Cardiac fibroblast (primary cell): Measurements from ENCODE around the gene COX5B.
A peak's percentile ranks its signal among the peaks of the same experiment; 100 is the strongest.

Experiments
- DNase-seq, 2 donors: peaks; one replicate each; pipeline versions ENCODE4 v3.0.0 to v3.0.0-alpha.2; 2010; ENCODE audit warnings: low read depth in 2 of 2
- H3K4me3 ChIP-seq, 2 donors: replicated peaks in 1 of 2; 1 replicate in 1 of 2; 2 replicates in 1 of 2; pipeline ENCODE4 v1.5.1; 2011; ENCODE audit warnings: low read depth in 2 of 2, low read length in 2 of 2, mild to moderate bottlenecking in 2 of 2, moderate library complexity in 1 of 2
- TF ChIP-seq, protein P1 (sequence below): IDR thresholded peaks from one replicate; pipeline ENCODE4 v1.5.1; 2011; ENCODE audit warnings: low read depth, mild to moderate bottlenecking, low read length, inconsistent platforms

The COX5B gene

DNA sequence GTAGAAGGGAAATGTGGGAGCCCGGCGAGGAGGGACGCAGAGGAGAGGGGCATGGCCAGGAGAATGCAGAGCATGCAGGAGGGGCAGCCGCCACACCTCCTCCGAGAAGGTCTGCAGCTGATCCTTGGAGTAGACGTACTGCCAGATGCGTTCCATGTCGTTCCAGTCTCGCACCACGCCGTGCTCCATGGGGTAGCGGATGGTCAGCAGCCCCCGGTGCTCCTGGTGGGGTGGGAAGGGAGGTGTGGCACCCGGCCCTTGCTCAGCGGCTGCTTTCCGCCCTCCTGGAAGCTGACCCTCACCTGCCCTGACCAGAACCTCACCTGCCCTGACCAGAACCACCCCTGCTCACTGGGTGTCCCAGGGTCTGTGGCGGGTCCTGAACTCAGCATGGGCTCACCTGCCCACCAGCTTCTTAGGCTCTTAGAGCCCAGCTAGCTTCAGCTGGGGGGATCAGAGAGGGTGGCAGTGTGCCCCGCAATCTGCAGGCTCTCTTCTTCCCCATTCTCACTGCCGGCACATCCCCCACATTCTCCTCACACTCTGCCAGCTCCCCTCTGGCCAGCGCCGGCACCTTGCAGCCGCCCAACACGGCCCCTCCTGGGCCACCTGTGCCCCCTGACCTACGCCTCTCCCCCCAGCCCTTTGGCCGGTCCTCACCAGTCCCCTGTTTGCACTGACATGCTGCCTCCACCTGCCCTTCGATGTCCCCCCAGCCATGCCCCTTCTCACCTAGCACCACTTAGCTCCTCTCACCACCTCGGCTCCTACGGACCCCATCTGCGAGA is 13.6 kb downstream of the COX5B start:
- H3K4me3 ChIP-seq, result no peak overlapping the region
- no peak for DNase-seq
- TF ChIP-seq, protein P1, sequence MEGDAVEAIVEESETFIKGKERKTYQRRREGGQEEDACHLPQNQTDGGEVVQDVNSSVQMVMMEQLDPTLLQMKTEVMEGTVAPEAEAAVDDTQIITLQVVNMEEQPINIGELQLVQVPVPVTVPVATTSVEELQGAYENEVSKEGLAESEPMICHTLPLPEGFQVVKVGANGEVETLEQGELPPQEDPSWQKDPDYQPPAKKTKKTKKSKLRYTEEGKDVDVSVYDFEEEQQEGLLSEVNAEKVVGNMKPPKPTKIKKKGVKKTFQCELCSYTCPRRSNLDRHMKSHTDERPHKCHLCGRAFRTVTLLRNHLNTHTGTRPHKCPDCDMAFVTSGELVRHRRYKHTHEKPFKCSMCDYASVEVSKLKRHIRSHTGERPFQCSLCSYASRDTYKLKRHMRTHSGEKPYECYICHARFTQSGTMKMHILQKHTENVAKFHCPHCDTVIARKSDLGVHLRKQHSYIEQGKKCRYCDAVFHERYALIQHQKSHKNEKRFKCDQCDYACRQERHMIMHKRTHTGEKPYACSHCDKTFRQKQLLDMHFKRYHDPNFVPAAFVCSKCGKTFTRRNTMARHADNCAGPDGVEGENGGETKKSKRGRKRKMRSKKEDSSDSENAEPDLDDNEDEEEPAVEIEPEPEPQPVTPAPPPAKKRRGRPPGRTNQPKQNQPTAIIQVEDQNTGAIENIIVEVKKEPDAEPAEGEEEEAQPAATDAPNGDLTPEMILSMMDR, result no peak

DNA sequence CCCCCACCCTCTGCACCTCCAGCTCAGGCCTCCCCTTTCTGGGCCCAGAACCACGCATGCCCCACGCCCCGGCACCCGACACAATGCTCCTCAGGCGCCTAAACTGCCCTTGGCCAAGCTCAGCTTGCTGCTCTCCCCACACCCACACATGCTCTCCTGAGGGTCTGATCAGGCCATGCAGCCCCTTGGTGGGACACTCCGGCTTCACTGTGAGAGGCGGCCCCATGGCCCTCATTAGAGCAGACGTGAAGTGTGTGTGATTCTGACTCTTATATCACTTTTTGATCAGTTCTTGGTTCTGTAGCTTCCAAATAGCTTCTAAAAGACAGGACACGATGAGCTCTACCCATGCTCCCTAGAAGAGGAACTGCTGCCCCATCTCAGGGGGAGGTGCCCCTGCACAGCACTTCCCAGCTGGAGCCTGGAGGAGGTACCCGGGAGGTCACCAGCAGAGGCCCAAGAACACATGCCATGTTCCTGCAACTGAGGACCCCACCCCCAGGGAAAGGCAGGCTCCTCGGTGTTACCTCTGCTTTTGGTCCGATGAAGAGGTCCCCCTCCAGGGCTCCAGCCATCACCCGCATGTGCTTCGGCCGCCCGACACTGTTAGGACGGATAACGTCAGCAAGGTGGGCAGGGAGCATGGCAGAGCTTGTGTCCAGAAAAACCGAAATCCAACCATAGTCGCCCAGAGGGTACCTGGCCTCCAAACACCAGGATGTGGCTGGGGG is 14.3 kb downstream of the COX5B start:
- TF ChIP-seq, protein P1, result no peak
- H3K4me3 ChIP-seq, result no peak overlapping the region
- no peak for DNase-seq

DNA sequence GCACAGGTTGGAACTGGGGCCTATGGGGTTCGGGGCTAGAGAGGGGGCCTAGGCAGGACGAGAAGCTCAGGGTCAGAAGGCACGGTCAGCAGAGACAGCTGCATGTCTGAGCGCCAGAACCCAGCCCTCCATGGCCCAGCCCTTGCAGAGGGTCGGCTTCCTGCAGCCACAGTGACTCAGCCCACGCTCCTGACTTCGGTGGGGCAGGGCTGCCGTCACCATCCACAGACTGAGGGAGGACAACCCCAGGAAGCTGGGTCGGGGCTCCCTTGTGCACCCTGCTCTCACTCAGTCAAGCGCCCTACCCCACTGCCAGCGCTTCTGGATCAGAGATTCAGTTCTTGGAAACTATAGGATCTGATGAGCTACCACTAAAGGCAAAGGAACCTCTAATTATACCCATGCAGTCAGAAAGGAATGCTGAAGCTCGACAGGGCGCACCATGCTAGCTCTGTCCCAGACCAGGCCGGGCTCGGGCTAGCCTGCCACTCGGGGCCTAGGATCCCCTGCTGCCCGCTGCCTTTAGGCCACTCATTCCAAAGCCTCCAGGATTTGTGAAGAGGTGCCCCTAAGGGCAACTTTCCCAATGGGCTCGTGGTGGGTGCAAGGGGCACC is 15.0 kb downstream of the COX5B start:
- peak; percentile 13 to 18 for DNase-seq
- no peak overlapping the region for H3K4me3 ChIP-seq
- TF ChIP-seq, protein P1, result no peak

DNA sequence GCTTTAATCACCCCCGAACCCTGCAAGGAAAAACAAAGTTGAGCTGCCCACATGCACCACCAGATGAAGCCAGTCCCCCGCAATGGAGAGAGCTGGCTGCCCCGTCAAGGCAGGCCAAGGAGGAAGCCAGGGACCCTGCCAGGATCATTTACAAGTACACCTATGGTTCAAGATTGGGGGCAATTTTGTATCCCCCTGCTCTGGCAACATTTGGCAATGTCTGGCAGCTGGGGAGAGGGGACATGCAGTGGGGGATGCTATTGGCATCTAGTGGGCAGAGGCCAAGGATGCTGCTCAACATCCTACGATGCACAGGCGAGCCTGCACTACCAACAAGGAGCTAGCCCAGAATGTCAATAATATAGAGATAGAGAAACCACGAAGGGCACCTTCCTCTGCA is 16.1 kb downstream of the COX5B start:
- TF ChIP-seq, protein P1, result no peak
- no peak for DNase-seq
- H3K4me3 ChIP-seq, result peak overlapping the region in 1 of 2 donors; percentile 75

DNA sequence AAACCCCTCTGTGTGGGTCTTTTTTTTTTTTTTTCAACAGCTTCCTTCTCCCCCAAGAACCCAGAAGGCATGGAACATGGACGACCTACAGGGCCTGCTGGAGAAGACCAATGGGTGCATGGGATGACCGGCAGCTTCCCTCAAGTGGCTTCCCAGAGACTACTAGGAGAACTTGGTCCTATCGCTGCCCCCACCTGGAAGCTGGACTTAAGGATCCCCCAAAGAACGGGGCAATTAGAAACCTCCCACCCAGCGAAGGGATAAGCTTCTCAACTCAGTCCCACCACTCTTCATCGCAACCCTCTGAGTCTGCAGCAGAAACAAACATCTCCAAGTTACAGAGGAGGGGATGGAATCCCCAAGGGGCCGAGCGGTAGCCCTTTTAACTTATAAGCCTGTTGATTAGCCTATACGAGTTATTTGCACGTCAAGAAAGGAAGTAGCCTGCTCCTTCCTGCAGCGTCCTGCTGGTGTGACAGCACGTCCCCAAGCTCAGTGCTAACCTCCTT is 16.6 kb downstream of the COX5B start:
- H3K4me3 ChIP-seq, result peak overlapping the region; percentile 67 to 75
- TF ChIP-seq, protein P1, result no peak
- DNase-seq, result no peak

DNA sequence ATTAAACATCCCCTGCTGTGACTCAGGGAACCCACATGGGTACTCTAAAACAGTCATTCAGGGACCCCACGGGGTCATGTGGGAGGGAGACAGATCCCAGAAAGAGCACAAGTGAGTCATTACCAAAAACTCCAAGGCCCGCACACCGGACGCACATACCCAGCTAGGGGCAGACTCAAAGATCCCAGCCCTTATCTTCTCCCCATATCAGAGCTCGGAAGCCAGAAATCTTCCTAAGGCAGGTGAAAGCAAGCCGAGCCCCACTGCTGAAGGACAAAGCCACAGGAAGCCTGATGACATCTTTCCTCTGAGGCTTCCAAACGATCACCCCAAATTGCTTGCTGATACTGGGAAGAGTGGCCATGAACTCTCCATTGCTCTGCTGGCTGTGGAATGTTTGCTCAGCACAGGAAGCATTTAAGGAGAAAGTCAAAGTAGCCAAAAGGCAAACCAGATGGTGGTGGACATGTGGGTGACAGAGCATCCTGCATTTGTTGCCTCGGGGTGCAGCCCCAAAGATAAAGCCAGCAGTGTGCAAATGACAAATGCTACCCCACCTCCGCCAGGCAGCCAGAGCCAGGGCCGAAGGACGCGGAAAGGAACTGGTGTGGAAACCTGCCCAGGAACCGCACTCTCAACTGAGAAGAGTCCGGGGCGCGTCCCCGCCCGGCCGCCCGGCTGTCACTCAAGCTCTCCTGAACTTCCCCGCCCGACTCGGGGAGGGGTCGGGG is 17.2 kb downstream of the COX5B start:
- DNase-seq, result peak; percentile 78 to 93
- H3K4me3 ChIP-seq, result peak overlapping the region; percentile 67 to 75
- TF ChIP-seq, protein P1, result no peak
